Keratinocyte (primary cell): Measurements from ENCODE around the gene OTX1.

Experiments
- EZH2 ChIP-seq: IDR thresholded peaks from one replicate; pipeline ENCODE4 v1.6.1; 2012; ENCODE audit warnings: inconsistent platforms, mild to moderate bottlenecking, low read length, moderate library complexity
- TF ChIP-seq, protein P1 (sequence below), 3 experiments: IDR thresholded peaks in 1 of 3; conservative IDR thresholded peaks in 1 of 3; optimal IDR thresholded peaks in 1 of 3; 2 replicates in 2 of 3; 3 replicates in 1 of 3; pipeline versions ENCODE3 to v1.5.1; 2011; ENCODE audit warnings: low read length in 3 of 3, mild to moderate bottlenecking in 3 of 3, moderate library complexity in 2 of 3, control low read depth in 1 of 3, inconsistent platforms in 1 of 3; ENCODE audit not compliant: insufficient read depth in 2 of 3; ENCODE audit errors: extremely low read depth in 1 of 3

DNA sequence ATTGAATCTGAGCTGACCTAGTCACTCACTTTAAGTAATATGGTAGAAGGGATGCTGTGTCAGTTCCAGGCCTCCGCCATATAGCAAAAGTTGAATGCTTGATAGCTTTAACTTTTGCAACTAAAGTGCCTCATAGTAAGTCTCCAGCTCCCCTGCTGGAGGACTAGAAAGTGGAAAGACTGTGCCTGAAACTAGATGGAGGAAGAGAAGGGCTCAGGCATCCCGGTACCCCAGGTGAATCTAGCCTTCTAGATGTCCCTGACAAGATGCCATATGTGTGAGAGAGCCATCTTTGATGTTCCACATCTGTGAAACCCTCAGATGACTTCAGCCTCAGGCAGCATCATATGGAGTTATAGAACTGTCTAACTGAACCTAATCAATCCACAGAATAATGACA, 21.0 kb downstream of the OTX1 start:
- no peak for TF ChIP-seq EZH2
- TF ChIP-seq, protein P1, sequence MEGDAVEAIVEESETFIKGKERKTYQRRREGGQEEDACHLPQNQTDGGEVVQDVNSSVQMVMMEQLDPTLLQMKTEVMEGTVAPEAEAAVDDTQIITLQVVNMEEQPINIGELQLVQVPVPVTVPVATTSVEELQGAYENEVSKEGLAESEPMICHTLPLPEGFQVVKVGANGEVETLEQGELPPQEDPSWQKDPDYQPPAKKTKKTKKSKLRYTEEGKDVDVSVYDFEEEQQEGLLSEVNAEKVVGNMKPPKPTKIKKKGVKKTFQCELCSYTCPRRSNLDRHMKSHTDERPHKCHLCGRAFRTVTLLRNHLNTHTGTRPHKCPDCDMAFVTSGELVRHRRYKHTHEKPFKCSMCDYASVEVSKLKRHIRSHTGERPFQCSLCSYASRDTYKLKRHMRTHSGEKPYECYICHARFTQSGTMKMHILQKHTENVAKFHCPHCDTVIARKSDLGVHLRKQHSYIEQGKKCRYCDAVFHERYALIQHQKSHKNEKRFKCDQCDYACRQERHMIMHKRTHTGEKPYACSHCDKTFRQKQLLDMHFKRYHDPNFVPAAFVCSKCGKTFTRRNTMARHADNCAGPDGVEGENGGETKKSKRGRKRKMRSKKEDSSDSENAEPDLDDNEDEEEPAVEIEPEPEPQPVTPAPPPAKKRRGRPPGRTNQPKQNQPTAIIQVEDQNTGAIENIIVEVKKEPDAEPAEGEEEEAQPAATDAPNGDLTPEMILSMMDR (optimal IDR thresholded peaks at IDR 0.05 in 1 of 3, IDR thresholded peaks at IDR 0.05 in 1 of 3, conservative IDR thresholded peaks at IDR 0.05 in 1 of 3; ENCODE audit: extremely low read depth in 1 of 3, insufficient read depth in 2 of 3, low read length in 3 of 3) = no peak
